Measurements from ENCODE around the gene ATP2B2.

Gene ATP2B2

GRCh38 chr3:10310578-10310977, 194.8 kb downstream of the ATP2B2 start:
- no peak overlapping the region for H3K4me3 ChIP-seq (ENCODE audit: low read depth, low read length)
- no CpG with 5 or more reads among the region's 2 CpGs for WGBS (ENCODE audit: extremely low coverage, insufficient coverage, insufficient read length)
- H2BK12ac ChIP-seq (ENCODE audit: low read length) = no peak overlapping the region
- H3K23ac ChIP-seq (ENCODE audit: low read length) = no peak overlapping the region
- no peak overlapping the region for H4K8ac ChIP-seq (ENCODE audit: low read depth, low read length)
- no peak overlapping the region for H4K91ac ChIP-seq (ENCODE audit: low read depth, low read length)
- H3K79me1 ChIP-seq (ENCODE audit: low read length) = no peaks in the 10 kb centered on the region
- H2BK120ac ChIP-seq (ENCODE audit: insufficient read depth, low read length, poor library complexity) = no peak overlapping the region
- H3K4ac ChIP-seq (ENCODE audit: low read depth, low read length) = no peak overlapping the region
- H3K9me3 ChIP-seq (ENCODE audit: insufficient read depth, low read depth, low read length) = no peaks in the 10 kb centered on the region
- H2AK5ac ChIP-seq (ENCODE audit: low read length) = no peak overlapping the region
- no peak overlapping the region for H2BK5ac ChIP-seq (ENCODE audit: low read depth, low read length, poor library complexity)
- peaks cover 45 to 67% of the 10 kb centered on the region in 2 experiments for H3K36me3 ChIP-seq (ENCODE audit: control insufficient read depth in 1 of 2, insufficient read depth in 2 of 2, low read length in 2 of 2)
- no peaks in the 10 kb centered on the region for H3K79me2 ChIP-seq (ENCODE audit: control insufficient read depth, insufficient read depth, low read length, poor library complexity)
- no peak overlapping the region for H2AFZ ChIP-seq (ENCODE audit: insufficient read depth, low read length, poor library complexity)
- H3K27ac ChIP-seq (ENCODE audit: low read depth, low read length) = no peak overlapping the region
- H3K18ac ChIP-seq (ENCODE audit: low read length) = no peak overlapping the region
- no peaks in the 10 kb centered on the region for H3K27me3 ChIP-seq (ENCODE audit: insufficient read depth, low read length)
- no peak for DNase-seq
- no peak overlapping the region for H3K4me2 ChIP-seq (ENCODE audit: low read length)
- H3K14ac ChIP-seq (ENCODE audit: low read length) = no peak overlapping the region
- no peak overlapping the region for H4K12ac ChIP-seq (ENCODE audit: low read depth, low read length)
- no peaks in the 10 kb centered on the region for H3K4me1 ChIP-seq (ENCODE audit: control insufficient read depth in 1 of 2, insufficient read depth in 2 of 2, low read length in 2 of 2)
- no peak overlapping the region for H3K9ac ChIP-seq (ENCODE audit: low read length)

DNA sequence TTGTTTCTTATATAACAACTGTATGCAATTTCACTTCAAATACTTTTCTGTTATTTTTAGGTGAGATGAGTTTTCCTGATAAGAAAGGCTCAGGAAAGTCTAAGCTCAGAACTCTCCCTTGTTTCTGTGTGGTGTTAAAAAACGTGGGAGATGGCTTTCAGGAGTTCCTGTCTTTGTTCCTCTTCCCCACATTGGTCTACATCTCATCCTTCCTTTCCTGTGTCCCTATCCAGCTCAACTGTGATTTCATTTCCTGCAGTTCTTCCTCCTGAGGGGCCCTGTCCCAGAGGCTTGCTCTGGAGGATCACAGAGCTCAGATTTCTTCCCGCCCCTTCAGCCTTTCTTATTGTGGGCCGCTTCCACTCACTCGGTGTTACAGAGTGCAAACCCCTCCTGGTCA, 195.7 kb downstream of the ATP2B2 start:
- Histone ChIP-seq H3K23ac (ENCODE audit: low read length) (no peak overlapping the region), H4K91ac (ENCODE audit: low read depth, low read length) (no peak overlapping the region), H3K9ac (ENCODE audit: low read length) (no peak overlapping the region), H2BK120ac (ENCODE audit: insufficient read depth, low read length, poor library complexity) (no peak overlapping the region), H3K4ac (ENCODE audit: low read depth, low read length) (no peak overlapping the region), H3K4me3 (ENCODE audit: low read depth, low read length) (no peak overlapping the region), H3K27ac (ENCODE audit: low read depth, low read length) (no peak overlapping the region), H3K9me3 (ENCODE audit: insufficient read depth, low read depth, low read length) (no peaks in the 10 kb centered on the region), H3K27me3 (ENCODE audit: insufficient read depth, low read length) (no peaks in the 10 kb centered on the region), H2BK5ac (ENCODE audit: low read depth, low read length, poor library complexity) (no peak overlapping the region), H3K79me2 (ENCODE audit: control insufficient read depth, insufficient read depth, low read length, poor library complexity) (no peaks in the 10 kb centered on the region), H3K36me3 (ENCODE audit: control insufficient read depth in 1 of 2, insufficient read depth in 2 of 2, low read length in 2 of 2) (peaks cover 44 to 68% of the 10 kb centered on the region in 2 experiments), H3K4me1 (ENCODE audit: control insufficient read depth in 1 of 2, insufficient read depth in 2 of 2, low read length in 2 of 2) (no peaks in the 10 kb centered on the region), H3K4me2 (ENCODE audit: low read length) (no peak overlapping the region), H3K14ac (ENCODE audit: low read length) (no peak overlapping the region), H4K8ac (ENCODE audit: low read depth, low read length) (no peak overlapping the region), H4K12ac (ENCODE audit: low read depth, low read length) (no peak overlapping the region), H2AK5ac (ENCODE audit: low read length) (no peak overlapping the region), H3K79me1 (ENCODE audit: low read length) (no peaks in the 10 kb centered on the region), H2BK12ac (ENCODE audit: low read length) (no peak overlapping the region), H3K18ac (ENCODE audit: low read length) (no peak overlapping the region), H2AFZ (ENCODE audit: insufficient read depth, low read length, poor library complexity) (no peak overlapping the region)
- no CpG with 5 or more reads among the region's 4 CpGs for WGBS (ENCODE audit: extremely low coverage, insufficient coverage, insufficient read length)
- no peak for DNase-seq

DNA sequence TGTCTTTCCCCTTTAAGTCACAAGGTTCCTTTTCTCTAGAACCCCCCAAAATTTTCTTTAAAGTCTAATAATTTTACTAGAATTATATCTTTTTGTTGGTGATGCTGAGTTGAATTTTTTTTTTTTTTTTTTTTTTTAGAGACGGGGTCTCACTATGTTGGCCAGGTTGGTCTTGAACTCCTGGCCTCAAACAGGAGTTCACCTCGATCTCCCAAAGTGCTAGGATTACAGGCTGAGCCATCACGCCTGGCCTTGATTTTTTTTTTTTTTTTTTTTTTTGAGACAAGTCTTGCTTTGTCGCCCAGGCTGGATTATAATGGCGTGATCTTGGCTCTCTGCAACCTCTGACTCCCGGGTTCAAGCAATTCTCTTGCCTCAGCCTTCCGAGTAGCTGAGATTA, 196.7 kb downstream of the ATP2B2 start:
- Histone ChIP-seq H2BK5ac (ENCODE audit: low read depth, low read length, poor library complexity) (no peak overlapping the region), H3K14ac (ENCODE audit: low read length) (no peak overlapping the region), H3K27me3 (ENCODE audit: insufficient read depth, low read length) (no peaks in the 10 kb centered on the region), H3K79me1 (ENCODE audit: low read length) (no peaks in the 10 kb centered on the region), H3K36me3 (ENCODE audit: control insufficient read depth in 1 of 2, insufficient read depth in 2 of 2, low read length in 2 of 2) (peaks cover 52 to 70% of the 10 kb centered on the region in 2 experiments), H4K8ac (ENCODE audit: low read depth, low read length) (no peak overlapping the region), H3K4me1 (ENCODE audit: control insufficient read depth in 1 of 2, insufficient read depth in 2 of 2, low read length in 2 of 2) (no peaks in the 10 kb centered on the region), H2AFZ (ENCODE audit: insufficient read depth, low read length, poor library complexity) (no peak overlapping the region), H3K4me2 (ENCODE audit: low read length) (no peak overlapping the region), H2BK120ac (ENCODE audit: insufficient read depth, low read length, poor library complexity) (no peak overlapping the region), H2BK12ac (ENCODE audit: low read length) (no peak overlapping the region), H3K27ac (ENCODE audit: low read depth, low read length) (no peak overlapping the region), H2AK5ac (ENCODE audit: low read length) (no peak overlapping the region), H3K4ac (ENCODE audit: low read depth, low read length) (no peak overlapping the region), H3K4me3 (ENCODE audit: low read depth, low read length) (no peak overlapping the region), H3K9me3 (ENCODE audit: insufficient read depth, low read depth, low read length) (peaks cover 2% of the 10 kb centered on the region), H4K12ac (ENCODE audit: low read depth, low read length) (no peak overlapping the region), H3K18ac (ENCODE audit: low read length) (no peak overlapping the region), H3K23ac (ENCODE audit: low read length) (no peak overlapping the region), H3K79me2 (ENCODE audit: control insufficient read depth, insufficient read depth, low read length, poor library complexity) (no peaks in the 10 kb centered on the region), H3K9ac (ENCODE audit: low read length) (no peak overlapping the region), H4K91ac (ENCODE audit: low read depth, low read length) (no peak overlapping the region)
- WGBS (ENCODE audit: extremely low coverage, insufficient coverage, insufficient read length) = no CpG with 5 or more reads among the region's 7 CpGs
- DNase-seq = no peak

- DNase-seq = no peak
Measured at GRCh38 chr3:10306156-10306555, 199.2 kb downstream of the ATP2B2 start.

More at GRCh38 chr3:10306156-10306555, 199.2 kb downstream of the ATP2B2 start:
- no peak overlapping the region for H3K27ac ChIP-seq (ENCODE audit: low read depth, low read length)
- H3K79me1 ChIP-seq (ENCODE audit: low read length) = no peaks in the 10 kb centered on the region
- H3K36me3 ChIP-seq (ENCODE audit: control insufficient read depth in 1 of 2, insufficient read depth in 2 of 2, low read length in 2 of 2) = peaks cover 55 to 71% of the 10 kb centered on the region in 2 experiments
- H3K18ac ChIP-seq (ENCODE audit: low read length) = no peak overlapping the region
- H3K9me3 ChIP-seq (ENCODE audit: insufficient read depth, low read depth, low read length) = peaks cover 2% of the 10 kb centered on the region
- no peak overlapping the region for H4K91ac ChIP-seq (ENCODE audit: low read depth, low read length)
- H2AFZ ChIP-seq (ENCODE audit: insufficient read depth, low read length, poor library complexity) = no peak overlapping the region
- H3K79me2 ChIP-seq (ENCODE audit: control insufficient read depth, insufficient read depth, low read length, poor library complexity) = no peaks in the 10 kb centered on the region
- H2AK5ac ChIP-seq (ENCODE audit: low read length) = no peak overlapping the region
- no peak overlapping the region for H2BK5ac ChIP-seq (ENCODE audit: low read depth, low read length, poor library complexity)
- no peak overlapping the region for H4K8ac ChIP-seq (ENCODE audit: low read depth, low read length)
- no peaks in the 10 kb centered on the region for H3K4me1 ChIP-seq (ENCODE audit: control insufficient read depth in 1 of 2, insufficient read depth in 2 of 2, low read length in 2 of 2)
- no peak overlapping the region for H3K23ac ChIP-seq (ENCODE audit: low read length)
- H3K4me2 ChIP-seq (ENCODE audit: low read length) = no peak overlapping the region
- H4K12ac ChIP-seq (ENCODE audit: low read depth, low read length) = no peak overlapping the region
- H2BK120ac ChIP-seq (ENCODE audit: insufficient read depth, low read length, poor library complexity) = no peak overlapping the region
- H3K27me3 ChIP-seq (ENCODE audit: insufficient read depth, low read length) = no peaks in the 10 kb centered on the region
- no peak overlapping the region for H2BK12ac ChIP-seq (ENCODE audit: low read length)
- no peak overlapping the region for H3K14ac ChIP-seq (ENCODE audit: low read length)
- no peak overlapping the region for H3K4ac ChIP-seq (ENCODE audit: low read depth, low read length)
- H3K4me3 ChIP-seq (ENCODE audit: low read depth, low read length) = no peak overlapping the region
- WGBS (ENCODE audit: extremely low coverage, insufficient coverage, insufficient read length) = no CpG with 5 or more reads among the region's 3 CpGs
- no peak overlapping the region for H3K9ac ChIP-seq (ENCODE audit: low read length)
